ENCODE results near the gene MRTFA.
"Not testable (repeated sequence)": the region's sequence is repeated elsewhere in the genome, so short reads cannot be mapped to it uniquely, and the experiment has no call there.

The MRTFA gene

GRCh38 chr22:40395607-40396006 is 240.9 kb downstream of the MRTFA start:
- no peak for DNase-seq (ENCODE audit: low read depth, low spot score)

- no peak for DNase-seq (ENCODE audit: low read depth, low spot score)
Measured at GRCh38 chr22:40394607-40395006, 241.9 kb downstream of the MRTFA start.

- no peak for DNase-seq (ENCODE audit: low read depth, low spot score)
Measured at GRCh38 chr22:40392618-40393017, 243.9 kb downstream of the MRTFA start.

GRCh38 chr22:40391417-40391816 is 245.1 kb downstream of the MRTFA start:
- no peak for DNase-seq (ENCODE audit: low read depth, low spot score)

GRCh38 chr22:40388231-40388630 is 248.3 kb downstream of the MRTFA start:
- no peak for DNase-seq (ENCODE audit: low read depth, low spot score)

- no peak for DNase-seq (ENCODE audit: low read depth, low spot score)
Measured at GRCh38 chr22:40387746-40388145, 248.8 kb downstream of the MRTFA start.

GRCh38 chr22:40385036-40385782 is 251.3 kb downstream of the MRTFA start:
- DNase-seq (ENCODE audit: low read depth, low spot score) = no peak

GRCh38 chr22:40383905-40384304 is 252.6 kb downstream of the MRTFA start:
- DNase-seq (ENCODE audit: low read depth, low spot score) = no peak

- DNase-seq (ENCODE audit: low read depth, low spot score) = no peak
Measured at GRCh38 chr22:40381461-40381860, 255.1 kb downstream of the MRTFA start.

GRCh38 chr22:40378448-40378847 is 258.1 kb downstream of the MRTFA start:
- not testable (repeated sequence) for DNase-seq (ENCODE audit: low read depth, low spot score)

- DNase-seq (ENCODE audit: low read depth, low spot score) = no peak
Measured at GRCh38 chr22:40377931-40378330, 258.6 kb downstream of the MRTFA start.

- DNase-seq (ENCODE audit: low read depth, low spot score) = no peak
Measured at GRCh38 chr22:40376149-40376548, 260.4 kb downstream of the MRTFA start.

GRCh38 chr22:40374567-40374966 is 262.0 kb downstream of the MRTFA start:
- no peak for DNase-seq (ENCODE audit: low read depth, low spot score)

GRCh38 chr22:40368836-40369235 is 267.7 kb downstream of the MRTFA start:
- no peak for DNase-seq (ENCODE audit: low read depth, low spot score)

GRCh38 chr22:40368016-40368415 is 268.5 kb downstream of the MRTFA start:
- DNase-seq (ENCODE audit: low read depth, low spot score) = no peak

GRCh38 chr22:40367342-40367741 is 269.2 kb downstream of the MRTFA start:
- no peak for DNase-seq (ENCODE audit: low read depth, low spot score)

- DNase-seq (ENCODE audit: low read depth, low spot score) = no peak
Measured at GRCh38 chr22:40366068-40366467, 270.5 kb downstream of the MRTFA start.

- DNase-seq (ENCODE audit: low read depth, low spot score) = no peak
Measured at GRCh38 chr22:40364431-40364830, 272.1 kb downstream of the MRTFA start.

- DNase-seq (ENCODE audit: low read depth, low spot score) = no peak
Measured at GRCh38 chr22:40363059-40363458, 273.5 kb downstream of the MRTFA start.

GRCh38 chr22:40361100-40361499 is 275.4 kb downstream of the MRTFA start:
- no peak for DNase-seq (ENCODE audit: low read depth, low spot score)
